HG03520 (cell line): ENCODE results near the gene RAI1.
"Not testable (repeated sequence)": the region's sequence is repeated elsewhere in the genome, so short reads cannot be mapped to it uniquely, and the experiment has no call there.

Source experiments
- ATAC-seq: cut with Tn5 transposase; IDR thresholded peaks from one replicate; pipeline ENCODE4 v1.9.1; 2021; ENCODE audit warnings: mild to moderate bottlenecking, moderate library complexity; ENCODE audit not compliant: unreplicated experiment

RAI1 gene

DNA sequence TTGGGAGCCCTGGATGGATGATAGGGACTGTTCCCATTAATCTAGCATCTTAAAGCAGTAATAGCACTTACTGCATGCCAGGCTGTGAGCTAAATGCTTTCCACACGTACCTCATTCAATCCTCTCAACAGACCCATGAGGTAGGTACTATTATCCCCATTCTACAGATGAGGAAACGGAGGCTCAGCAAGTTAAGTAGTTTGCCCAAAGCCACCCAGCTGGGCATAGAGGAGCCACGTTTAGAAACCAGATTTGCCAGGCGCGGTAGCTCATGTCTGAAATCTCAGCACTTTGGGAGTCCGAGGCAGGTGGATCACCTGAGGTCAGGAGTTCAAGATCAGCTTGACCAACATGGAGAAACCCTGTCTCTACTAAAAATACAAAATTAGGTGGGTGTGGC is 2.0 kb upstream of the RAI1 start:
- no peak for ATAC-seq

DNA sequence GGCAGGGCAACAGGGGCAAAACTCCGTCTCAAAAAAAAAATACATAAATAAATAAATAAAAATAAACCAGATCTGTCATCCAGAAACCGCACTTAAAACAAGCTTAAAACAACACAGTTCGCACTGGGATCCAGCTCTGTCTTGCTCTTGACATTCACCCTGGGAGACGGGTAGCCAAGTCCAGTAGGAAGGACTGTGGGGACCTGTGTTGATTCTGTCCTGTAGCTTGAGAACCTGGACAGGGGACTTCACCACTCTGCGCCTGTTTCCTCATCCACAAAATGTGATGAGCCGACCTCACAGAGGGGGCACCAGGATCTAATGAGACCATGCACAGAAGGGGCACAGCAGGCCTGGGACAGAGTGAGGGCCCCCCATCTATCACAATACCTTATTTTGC is 1.5 kb upstream of the RAI1 start:
- no peak for ATAC-seq

DNA sequence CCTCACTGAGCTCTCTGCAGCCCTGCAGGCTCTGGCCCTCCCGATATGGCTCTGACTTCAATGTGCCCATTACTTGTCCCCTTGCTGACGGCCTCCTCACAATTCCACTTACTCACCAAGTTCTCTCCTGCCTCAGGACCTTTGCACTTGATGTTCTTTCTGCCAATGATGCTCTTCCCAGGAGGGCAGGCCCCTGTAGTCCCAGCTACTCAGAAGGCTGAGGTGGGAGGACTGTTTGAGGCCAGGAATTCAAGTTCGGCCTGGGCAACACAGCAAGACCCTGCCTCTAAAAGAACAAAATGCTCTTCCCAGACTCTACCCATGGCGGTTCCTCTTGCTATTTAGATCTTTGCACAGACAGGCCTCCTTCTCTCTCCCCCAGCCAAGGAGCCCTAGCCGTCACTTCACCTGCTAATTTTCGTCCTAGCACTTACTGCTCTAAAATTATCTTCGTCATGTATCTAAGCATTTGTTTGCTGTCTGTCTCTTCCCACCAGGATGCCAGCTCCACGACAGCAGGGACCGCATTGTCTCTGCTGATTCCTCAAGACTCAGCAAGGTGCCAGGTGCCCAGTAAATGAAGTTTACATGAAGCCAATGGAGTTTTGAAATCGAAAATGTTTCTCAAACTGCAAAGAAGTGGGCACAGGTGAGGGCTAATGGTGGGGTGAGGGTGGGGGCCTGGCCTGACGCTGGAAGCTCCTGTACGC is 626 bp upstream of the RAI1 start:
- ATAC-seq: no peak

DNA sequence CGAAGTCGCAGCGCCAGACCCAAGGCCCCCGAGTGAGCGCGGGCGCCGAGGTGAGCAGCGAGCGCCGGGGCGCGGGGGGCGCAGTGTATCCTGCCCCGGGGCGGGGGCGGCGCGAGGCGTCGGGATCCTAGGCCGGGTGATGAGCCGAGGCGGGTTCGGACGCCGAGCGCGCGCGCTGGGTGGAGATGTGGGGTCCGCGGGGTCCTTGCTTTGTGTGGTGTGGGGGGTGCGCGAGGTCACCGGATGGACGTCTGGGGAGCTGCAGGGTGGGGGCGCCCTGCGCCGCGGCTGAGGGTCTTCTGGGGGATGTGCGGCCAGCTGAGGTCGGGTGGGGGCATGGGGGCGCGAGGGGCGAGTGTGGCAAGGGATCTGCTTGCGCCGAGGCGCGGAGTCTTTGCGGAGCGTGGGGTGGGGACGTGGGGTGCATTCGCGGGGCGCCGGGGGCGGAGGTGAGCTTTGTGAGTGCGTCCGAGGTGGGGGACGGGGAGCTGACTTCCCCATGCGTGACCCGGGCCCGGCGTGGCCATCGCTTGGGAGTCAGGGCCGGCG is 560 bp downstream of the RAI1 start:
- peak; percentile 3 for ATAC-seq

DNA sequence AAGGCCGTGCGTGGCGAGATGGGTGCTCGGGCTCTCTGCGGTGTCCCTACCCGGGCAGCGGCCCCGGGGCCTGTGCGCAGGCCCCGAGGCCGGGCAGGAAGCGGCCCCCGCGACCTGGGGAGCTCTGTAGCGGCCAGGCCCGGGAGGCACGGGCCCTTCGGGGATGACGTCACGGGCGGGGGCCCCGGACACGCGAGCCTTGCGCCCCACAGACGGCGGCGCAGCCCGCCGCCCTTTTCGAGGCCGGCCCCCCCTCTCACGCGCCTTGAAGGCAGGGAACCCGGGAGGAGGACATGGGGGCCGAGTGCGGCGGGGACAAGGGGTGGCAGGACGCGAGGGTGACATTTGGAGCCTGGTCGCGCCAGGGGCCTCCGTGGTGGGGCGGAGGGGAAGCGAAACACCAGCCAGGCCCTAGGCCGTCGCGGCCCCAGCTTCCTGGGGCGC is 1.1 kb downstream of the RAI1 start:
- peak; percentile 38 for ATAC-seq

DNA sequence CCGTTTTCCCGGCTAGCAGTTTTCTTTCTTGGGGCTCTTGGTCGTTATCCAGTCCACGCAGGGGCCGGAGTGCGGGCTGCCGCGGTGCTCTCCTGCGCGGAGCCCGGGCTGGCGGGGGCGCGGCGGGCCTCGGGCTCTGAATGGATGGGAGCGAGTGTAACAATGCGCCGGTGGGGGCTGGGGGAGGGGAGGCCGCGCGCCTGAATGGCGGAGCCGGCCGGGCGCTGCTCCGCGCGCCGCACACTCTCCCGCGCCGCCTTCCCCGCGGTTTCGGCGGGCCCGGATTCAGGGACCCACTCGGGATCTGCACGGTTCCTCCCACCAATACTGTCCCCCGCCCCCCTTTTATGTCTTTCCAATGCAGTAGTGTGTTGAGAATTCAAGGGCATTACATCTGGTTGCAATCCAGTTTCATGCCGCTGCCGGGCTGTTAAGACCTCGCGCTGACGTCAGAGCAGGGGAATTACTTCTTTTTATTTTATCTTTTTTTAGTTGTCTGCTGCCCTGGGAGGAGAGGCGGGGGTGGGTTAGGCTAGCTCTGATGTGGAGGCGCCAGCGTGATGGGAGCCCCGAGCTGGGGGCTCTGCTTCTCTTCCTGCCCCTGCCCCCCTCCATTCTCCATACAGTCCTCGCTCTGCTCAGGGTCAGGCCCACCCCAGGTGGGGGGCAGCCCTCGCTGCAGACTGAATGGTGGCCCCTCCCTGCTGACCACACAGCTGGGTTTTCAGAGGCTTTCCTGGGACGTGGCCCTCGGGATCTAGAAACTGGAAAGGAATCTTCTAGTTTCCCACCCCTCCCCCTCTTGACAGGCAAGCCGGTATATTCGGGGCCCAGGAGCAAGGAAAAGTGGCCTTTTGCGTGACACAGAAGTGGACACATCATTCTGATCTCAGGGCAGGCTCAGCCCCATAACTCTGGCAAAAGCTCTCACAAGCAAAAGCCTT is 1.8 kb downstream of the RAI1 start:
- peak; percentile 17 for ATAC-seq

DNA sequence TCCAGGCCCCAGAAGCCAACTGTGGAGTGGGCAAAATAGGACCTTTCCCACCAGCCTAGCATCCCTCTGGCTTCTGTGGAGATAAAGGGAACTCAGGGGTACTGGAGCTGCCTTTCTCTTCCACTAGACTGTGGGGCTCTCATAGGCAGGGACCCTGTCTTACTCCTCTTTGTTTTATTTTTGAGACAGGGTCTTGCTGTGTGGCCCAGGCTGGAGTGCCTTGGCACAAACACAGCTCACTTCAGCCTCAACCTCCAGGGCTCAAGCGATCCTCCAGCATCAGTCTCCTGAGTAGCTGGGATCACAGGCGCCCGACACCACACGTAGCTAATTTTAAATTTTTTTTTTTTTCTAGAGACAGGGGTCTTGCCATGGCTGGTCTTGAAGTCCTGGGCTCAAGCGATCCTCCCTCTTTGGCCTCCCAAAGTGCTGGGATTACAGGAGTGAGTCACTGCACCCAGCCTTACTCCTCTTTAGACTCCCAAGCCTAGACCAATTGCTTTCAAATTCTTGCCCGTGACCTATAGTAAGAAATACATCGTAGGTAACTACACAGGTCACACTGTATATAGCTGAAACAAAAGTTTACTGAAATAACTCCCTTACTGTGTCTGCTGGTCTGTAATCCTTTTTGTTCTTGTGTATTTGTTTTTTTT is 2.6 kb downstream of the RAI1 start:
- ATAC-seq: no peak

DNA sequence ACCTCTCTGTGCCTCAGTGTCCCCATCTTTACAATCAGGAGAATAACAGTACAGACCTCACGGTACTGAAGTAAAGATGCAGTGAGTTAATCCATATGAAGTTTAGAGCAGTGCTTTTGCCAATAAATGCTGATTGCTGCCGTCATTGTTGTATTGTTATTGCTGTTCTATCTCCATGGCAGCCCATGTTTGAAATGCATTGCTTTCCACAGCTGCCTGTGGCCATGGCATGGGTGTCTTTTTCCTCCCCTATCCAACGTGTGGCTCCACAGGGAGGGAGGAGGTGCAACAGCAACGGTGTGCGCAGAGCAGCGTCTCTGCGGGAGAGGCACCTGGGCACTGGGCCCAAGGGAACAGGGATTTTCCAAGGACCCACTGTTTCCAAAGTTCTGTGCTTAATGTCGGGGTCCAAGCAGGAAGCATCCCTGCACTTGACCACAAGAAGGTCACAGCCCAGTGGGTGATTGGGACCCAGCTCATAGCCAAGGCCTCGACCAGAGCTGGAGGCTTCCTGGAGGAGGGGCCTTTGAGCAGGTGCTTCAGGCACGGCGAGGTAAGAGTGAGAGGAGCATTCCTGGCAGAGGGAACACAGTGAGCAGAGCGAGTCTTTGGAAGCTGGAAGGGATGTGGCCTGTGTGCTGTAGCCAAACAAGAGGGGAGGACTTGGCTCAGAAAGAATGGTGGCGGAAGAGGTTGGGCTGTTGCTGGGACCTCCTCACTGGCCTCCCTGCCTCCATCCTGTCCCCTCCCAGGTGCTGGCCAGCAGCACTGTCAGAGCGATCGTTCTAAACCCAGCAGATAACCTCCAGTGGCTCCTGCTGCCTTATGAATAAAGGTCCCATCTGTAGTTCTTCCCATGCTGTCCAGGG is 3.9 kb downstream of the RAI1 start:
- ATAC-seq: no peak

DNA sequence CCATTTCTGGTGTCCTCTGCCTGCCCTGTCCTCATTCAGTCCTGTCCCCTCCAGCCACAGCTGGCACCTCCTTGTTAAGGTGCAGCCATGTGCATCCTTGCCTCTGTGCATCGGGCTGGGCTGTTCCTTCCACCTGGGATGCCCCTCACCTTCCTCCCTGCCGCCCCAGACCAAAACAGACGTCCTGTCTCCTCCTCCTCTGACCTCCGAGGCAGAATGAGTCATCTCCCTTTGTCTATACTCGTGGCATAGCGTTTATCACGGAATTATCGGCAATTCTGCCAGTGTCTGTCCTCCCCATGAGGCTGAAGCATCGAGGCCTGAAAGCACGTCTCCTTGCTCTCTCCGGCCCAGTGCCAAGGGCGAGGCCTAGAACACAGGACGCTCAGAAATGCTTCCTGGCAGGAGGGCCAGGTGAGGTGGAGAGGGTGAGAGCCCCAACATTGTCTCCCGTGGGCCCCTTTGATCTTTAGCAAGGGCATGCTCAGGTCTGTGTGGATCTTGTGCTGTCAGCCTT is 4.6 kb downstream of the RAI1 start:
- ATAC-seq: no peak

DNA sequence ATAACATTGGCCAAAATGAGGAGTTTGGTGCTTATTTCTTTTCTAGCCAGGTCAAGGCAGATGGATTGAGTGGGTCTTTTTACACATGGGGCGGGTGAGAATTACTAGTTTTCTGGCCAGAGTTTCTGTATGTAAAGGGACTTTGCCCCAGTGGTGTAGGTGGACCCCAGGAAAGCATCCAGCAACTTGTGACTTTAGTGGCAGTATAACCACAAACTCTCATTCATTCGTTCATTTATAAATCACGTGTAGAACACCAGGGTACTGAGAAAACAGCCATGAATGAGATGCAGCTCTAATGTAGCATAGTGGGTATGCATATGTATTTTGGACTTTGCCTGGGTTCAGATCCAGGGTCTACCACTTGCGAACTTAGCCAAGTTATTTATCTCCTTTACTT is 8.1 kb downstream of the RAI1 start:
- no peak for ATAC-seq

DNA sequence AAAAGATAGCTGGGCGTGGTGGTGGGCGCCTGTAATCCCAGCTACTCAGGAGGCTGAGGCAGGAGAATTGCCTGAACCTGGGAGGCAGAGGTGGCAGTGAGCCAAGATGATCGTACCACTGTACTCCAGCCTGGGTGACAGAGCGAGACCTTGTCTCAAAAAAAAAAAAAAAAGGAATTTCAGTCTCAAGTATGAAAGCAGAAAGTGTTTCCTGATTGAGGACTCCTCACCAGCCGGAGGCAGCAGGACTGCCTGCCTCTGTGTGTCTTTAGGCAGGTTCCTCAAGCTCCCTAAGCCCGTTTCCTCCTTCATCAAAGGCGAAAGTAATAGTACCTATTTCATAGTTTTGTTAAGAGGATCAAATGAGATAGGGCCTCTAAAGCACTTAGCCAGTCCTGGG is 9.0 kb downstream of the RAI1 start:
- not testable (repeated sequence) for ATAC-seq

DNA sequence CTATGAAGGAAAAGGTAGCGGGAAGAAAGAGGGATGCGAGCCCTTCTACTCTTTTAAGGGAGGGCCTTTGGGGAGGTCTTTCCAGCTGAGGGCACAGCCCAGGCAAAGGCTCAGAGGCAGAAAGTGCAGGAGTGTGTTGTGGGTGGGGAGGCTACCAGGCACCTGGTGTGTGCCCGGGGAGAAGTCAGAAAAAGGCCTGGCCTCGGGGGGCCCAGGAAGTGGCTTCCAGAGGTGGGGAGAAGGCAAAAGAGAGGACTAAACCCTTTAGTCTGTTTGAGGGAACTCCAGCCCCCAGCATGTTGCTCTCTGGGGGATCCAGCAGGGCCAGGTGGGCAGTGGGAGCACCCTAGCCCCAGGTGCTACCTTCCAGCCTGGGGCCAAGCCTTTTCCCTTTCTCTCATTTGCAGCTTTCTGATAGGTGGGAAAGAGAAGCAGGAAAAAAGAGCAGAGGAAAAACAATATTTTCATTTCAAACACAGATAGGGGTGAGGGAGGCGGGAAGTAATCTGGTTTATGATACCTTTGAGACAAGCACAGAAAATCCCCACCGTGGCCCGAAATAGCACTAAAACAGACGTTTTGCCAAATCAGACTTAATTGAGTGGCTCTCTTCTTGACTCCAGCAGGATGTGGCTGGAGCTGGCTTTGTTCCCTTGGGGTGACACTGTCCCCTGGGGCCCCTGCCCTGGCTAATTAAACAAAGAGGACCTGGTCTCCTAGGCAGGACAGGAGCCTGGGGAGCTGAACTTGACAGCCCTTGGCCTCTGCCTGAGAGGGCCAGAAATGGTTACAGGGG is 10.4 kb downstream of the RAI1 start:
- ATAC-seq: no peak

DNA sequence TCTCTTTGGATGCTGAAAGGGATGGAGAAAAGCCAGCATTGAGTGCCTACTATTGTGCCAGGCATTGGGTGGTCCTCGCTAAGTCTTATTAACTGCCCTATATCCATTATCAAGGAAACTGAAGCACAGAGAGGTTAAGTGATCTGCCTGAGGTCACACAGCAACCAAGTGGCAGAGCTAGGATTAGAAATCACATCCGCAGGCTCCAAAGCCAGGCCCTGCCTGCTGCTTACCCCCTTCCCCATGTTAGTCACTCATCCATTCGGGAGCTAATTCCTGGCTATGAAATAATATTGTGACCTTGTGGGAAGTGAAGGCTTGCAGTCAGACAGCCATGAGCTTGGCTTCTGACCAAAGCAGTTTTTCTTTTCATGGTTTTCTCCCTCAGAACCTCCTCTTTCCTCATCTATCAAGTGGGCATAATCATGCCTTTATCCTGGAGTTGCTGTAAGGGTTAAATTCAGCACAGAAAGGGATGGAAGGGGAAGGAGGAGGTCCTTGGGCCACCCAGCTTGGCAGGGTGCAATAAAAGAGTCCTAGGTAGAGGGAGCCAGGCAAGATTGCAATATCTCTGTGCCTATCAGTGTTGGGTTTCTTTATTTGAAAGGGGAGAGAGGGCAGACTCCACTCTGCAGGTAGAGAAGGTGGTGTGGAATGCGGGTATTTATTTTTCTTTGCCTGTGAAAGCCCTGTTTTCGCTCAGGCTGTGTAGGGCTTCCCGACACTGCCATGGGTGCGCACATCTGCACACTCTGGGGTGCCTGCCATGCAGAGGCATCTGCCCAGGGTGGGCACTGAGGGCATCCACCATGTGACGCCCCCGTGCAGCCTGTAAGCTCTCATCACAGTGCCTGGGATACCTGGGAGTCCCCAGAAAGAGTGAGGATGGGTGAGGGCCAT is 11.3 kb downstream of the RAI1 start:
- ATAC-seq: no peak

DNA sequence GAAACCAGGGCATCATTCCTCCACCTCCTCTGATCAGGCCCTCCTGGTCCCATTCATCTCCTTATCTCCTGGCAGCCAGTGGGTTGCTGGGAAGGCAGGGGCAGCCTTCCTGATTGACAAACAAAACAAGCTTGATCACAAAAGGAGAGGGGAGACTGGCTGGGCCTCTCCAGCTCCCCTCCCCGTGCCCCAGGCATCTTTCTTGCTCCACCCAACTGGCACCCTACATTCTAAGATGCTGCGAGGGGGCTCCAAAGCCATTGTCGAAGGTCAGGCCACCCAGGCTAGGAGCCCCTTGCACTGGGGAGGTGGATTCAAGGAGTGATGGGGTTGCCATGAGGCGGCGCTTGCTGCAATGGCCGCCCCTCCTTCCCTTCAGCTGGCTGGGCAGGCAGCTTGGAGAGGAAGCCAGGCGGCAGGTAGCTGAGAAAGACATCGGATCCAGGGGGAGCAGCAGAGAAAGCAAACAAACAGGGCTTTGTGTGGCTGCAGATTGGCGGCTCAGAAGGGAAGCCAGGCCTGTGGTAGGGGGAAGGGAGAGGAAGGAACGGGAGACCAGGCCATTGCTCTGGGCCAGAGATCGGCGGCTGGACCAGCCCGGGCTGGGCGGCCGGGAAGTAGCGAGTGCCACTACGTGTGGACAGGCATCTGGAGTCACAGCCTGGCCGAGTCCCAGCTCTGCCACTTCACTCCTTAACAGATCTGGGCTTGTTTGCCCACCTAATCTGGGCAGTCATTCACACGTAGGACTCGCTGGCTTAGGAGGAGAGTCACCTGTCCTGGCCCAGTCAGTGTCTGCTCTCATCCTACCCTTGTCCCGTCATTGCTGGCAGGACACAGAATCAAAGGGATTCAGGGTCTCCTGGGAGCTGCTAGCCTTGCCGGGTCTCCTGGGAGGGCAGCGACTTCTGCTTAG is 12.3 kb downstream of the RAI1 start:
- no peak for ATAC-seq

DNA sequence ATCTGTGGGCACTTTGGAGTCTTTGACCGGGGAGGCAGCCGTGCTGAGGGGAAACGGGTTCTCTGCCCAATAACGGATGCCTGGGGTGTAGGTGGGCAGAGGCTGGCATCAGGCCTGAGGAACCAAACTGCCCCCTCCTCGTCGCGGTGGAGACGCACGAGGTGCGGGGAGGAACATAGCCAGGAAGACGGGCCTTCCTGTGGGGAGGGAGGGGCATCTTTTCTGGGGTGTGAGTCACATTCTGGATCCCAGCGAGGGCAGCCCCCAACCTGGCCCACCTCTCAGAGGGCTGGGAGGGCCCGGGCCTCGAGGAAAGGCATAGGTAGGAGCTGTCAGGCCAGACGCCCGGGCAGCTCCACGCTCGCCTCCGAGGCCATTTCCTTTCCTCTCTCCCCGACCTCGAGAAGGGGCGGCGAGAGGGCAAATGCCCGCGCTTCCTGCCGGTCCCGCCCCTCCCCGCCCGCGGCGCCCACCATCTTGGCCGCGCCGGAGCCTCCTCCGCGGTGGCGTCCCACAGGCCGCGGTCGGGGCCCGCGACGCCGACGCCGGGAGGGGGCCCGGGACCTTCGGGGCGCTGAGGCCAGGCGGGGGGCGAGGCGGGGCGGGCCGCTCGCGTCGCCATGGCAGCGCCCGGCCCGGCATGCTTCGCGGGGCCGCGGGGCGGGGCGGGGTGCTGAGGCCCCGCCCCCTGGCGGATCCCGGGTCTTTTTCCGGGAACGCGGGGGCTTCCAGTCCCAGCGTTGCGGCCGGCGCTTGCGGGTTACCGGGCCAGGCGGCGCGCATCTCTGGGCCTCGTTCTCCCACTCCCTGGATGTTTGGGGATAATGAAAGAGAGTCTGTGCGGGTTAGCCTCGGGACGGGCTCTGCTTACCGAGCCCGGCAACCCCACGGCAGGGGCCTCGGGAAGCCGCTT is 13.2 kb downstream of the RAI1 start:
- peak; percentile 37 for ATAC-seq

DNA sequence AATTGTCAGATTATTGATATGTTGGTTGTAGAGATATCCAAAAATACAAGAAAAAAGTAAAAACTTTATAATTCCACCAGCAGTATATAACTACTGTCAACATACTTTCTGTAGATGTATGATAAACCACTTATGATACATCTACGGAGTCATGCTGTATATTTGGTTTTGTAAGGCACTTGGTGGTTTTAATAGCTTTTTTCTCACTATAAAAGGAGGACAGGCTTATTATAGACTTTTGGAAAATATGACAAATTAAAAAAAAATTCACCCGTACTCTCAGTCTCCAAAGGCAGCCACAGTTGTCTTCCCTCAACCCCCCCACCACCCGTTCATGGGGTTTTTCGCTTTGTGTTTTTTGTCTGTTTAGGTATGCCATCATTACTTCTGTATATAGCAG is 14.8 kb downstream of the RAI1 start:
- no peak for ATAC-seq
